ENCODE results near the gene PLEKHB2.
"Not testable (repeated sequence)": the region's sequence is repeated elsewhere in the genome, so short reads cannot be mapped to it uniquely, and the experiment has no call there.

The PLEKHB2 gene

GRCh38 chr2:131145040-131145439, 39.9 kb downstream of the PLEKHB2 start:
- DNase-seq = no peak

- no peak for DNase-seq
These were observed 41.1 kb downstream of the PLEKHB2 start for GRCh38 chr2:131146231-131146630.

DNA sequence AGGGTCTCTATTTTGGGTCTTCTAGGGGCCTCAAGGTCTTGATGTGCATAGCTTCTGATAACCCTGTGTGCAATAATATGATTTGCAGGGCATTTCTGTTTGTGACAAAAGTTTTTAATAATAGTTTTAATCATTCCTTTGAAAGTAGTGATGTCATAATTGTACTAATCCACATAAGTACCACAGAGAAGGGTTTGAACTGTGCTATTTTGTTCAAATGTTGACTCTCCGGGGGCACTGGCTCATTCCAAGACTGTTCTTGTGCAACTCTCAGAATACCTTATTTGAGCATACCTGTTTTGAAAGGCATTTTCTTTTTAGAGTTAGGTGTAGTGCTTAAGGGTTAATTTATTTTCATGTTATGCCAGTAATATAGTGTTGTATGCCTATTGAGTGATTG, 41.6 kb downstream of the PLEKHB2 start:
- DNase-seq = no peak

DNA sequence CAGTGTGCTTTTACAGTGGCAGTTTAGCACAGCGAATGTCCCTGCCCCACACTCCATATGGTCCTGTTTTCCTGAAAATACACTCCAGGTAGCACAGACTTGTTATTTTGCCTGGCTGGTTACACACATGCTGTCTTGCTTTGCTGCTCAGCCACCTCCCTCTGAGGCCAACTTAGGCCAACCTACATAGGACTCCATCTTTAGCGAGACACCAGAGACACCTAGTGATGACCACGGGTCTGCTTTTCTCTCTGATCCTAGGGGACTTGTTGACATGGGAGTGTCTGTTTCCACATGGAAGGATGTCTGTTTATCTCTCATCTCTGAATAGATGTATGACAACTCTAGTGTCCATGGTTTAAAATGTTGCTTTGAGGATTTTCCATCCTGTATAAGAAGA, 43.3 kb downstream of the PLEKHB2 start:
- DNase-seq = no peak

DNA sequence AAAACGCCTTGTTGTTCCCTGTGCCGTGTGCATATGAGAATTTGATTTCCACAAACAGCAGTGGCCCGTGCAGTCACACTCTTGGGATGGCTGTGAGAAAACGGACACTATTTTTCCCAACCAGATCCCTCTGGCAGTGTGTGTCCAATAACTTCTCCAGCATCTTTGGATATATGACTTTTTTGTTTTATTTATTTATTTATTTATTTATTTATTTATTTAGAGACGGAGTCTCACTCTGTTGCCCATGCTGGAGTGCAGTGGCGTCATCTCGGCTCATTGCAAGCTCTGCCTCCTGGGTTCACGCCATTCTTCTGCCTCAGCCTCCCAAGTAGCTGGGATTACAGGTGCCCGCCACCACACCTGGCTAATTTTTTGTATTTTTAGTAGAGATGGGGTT, 45.0 kb downstream of the PLEKHB2 start:
- DNase-seq = not testable (repeated sequence)

DNA sequence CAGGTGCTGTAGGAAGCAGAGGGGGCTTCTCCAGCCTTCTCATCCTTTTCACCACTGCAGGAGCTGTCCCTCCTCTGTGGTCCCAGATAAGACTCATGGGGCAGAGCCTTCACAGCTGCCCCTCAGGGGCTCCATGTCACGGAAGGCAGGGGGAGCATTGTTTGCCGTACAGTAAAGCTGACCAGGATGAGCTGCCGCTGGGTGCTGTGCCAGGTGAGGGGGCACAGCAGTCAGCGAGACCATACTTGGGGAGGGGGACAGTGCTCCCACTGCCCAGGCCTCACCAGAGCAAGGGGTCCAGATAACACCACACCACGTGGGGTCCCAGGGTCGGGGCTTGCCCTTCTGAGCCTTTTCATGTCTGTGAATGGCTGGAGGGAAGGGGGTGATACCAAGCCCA, 46.3 kb downstream of the PLEKHB2 start:
- no peak for DNase-seq

DNA sequence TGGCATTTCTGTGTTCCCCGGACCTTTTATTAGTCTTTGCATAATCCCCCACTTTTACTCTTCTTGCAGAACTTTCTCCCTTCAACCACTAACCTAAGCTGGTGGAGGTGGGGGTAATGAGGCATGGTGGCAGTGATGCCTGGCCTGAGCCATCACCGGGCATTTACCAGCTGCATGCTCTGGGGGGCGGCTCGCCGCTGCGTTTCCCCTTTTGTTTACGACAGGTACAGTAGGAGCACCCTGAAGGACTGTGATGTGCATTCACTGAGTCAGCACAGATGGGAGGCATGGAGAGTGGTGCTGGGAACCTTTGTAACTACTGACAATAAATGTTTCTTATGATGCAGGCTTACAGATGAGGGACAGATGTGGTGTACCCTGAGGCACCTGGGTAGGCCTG, 46.9 kb downstream of the PLEKHB2 start:
- no peak for DNase-seq

GRCh38 chr2:131153529-131153928, 48.4 kb downstream of the PLEKHB2 start:
- no peak for DNase-seq

DNA sequence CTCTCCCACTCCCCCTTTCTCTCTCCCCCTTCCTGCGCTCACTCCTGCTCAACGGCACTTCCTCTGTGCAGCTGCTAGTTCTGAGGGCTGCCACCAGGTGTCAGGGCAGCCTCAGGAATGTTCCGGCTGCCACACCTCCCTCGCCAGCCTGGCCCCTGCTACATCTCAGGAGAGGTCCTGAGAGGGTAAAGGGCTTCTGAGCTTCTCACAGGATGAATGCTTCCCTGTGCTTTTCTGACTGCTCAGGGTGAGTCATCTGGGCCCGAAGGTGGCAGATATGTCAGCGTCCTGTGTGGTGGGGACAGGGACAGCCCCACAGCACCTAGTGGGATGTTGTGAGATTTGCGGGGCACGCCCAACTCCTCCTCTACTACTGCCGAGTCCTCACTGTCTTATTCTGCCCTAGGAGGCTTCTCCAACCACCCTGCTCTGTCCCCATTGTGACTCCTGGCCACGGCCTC, 49.0 kb downstream of the PLEKHB2 start:
- DNase-seq = peak; percentile 26

GRCh38 chr2:131154647-131155046, 49.5 kb downstream of the PLEKHB2 start:
- no peak for DNase-seq

GRCh38 chr2:131155208-131155855, 50.2 kb downstream of the PLEKHB2 start:
- no peak for DNase-seq

GRCh38 chr2:131156452-131157149, 51.5 kb downstream of the PLEKHB2 start:
- DNase-seq = no peak

GRCh38 chr2:131165562-131165961, 60.4 kb downstream of the PLEKHB2 start:
- not testable (repeated sequence) for DNase-seq

DNA sequence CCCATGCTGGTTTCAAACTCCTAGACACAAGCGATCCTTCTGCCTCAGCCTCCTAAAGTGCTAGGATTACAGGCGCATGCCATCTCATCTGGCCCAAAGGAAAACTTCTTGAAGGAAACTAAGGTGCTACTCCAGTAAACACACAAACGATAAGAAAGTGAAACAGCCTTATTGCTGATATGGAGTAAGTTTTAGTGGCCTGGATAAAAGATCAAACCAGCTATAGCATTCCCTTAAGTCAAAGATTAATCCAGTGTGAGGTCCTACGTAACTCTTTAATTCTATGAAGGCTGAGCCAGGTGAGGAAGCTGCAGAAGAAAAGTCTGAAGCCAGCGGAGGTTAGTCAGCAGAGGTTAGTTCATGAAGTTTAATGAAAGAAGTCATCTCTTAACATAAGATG, 63.4 kb downstream of the PLEKHB2 start:
- no peak for DNase-seq

GRCh38 chr2:131178050-131178449, 72.9 kb downstream of the PLEKHB2 start:
- not testable (repeated sequence) for DNase-seq

DNA sequence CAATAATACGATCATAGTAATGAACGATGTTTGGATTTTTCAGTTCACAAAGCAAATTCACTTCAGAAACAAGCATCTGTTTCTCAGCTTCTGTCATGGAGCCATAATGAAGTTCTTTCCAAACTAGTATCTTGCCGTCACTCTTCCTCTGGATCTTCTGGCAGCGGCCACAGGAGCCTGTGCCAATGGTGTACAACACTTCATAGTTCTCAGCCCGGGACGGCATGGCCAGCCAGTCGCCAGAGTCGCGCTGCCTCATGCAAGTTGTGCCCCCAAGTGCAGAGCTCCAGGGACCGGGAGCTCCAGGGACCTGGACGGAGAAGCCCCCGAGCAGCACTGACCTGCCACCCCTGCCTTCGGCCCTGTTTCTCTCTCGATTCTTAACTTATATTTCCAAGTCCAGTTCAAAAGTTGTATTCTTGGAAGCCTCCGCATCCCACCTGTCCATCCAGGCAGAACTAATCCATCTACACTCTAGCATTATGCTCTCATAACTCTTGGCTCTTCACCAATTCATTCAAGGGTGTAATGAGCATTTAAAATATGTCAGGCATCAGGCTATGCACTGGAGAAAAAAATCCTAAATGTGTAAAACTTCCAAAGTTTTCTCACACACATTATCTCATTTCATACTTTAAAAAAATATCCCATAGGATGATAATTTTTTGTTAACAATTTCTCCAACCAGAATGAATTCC, 73.7 kb downstream of the PLEKHB2 start:
- DNase-seq = not testable (repeated sequence)

GRCh38 chr2:131181451-131181850, 76.3 kb downstream of the PLEKHB2 start:
- not testable (repeated sequence) for DNase-seq

GRCh38 chr2:131193421-131193820, 88.3 kb downstream of the PLEKHB2 start:
- DNase-seq = not testable (repeated sequence)

DNA sequence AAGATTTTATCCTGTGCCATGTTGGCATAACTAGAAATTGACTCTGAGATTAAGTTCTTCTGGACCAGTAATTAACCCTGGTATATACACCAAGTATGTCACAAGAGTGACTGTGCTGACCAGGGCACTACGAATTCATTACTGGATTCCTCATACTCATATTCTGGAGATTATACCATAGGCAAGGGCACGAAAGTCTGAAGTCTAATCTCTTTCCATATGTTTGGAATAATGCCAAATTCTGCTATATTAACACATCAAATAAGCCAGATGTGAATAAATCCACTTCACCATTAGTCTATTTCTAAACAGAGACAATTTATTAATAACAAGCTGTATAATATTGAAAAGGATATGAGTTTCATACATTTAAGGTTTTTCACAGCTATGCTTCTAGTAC, 91.0 kb downstream of the PLEKHB2 start:
- not testable (repeated sequence) for DNase-seq

Measured in NCI-H2029 treated with DMSO at 0.1 percent for 48 hours (cell line).